Heart left ventricle (tissue), 16 donors: ENCODE measurements around the gene CBLB. TPM values are rescaled to one million over a fixed set of nuclear protein-coding genes. Genes with fewer than 3 reads are reported as not detected.

Experiments used
- ATAC-seq, 4 donors: fragments of 200-7000 bp; cut with Tn5 transposase; one replicate each; pipeline ENCODE4 v1.9.1; 2020 to 2022; ENCODE audit warnings: moderate library complexity in 4 of 4, mild to moderate bottlenecking in 3 of 4, moderate number of reproducible peaks in 1 of 4
- DNase-seq, 5 donors: peaks; one replicate each; pipeline ENCODE4 v3.0.0-alpha.2; 2020
- H3K27ac ChIP-seq, 12 donors: fragments of 200-600 bp; sonication (generic) in 4 of 12; one replicate each; pipeline versions ENCODE4 v1.5.0 to v1.8.0; 2016 to 2022; ENCODE audit warnings: mild to moderate bottlenecking in 2 of 12
- H3K27me3 ChIP-seq, 9 donors: fragments of 200-600 bp; sonication (generic) in 2 of 9; one replicate each; pipeline versions ENCODE4 v1.5.1 to v1.8.0; 2016 to 2022; ENCODE audit warnings: mild to moderate bottlenecking in 3 of 9
- H3K36me3 ChIP-seq, 9 donors: fragments of 200-600 bp; sonication (generic) in 2 of 9; one replicate each; pipeline versions ENCODE4 v1.5.0 to v1.8.0; 2018 to 2022; ENCODE audit warnings: mild to moderate bottlenecking in 2 of 9
- H3K4me1 ChIP-seq, 12 donors: fragments of 200-600 bp; sonication (generic) in 4 of 12; one replicate each; pipeline versions ENCODE4 v1.5.0 to v1.8.0; 2016 to 2022; ENCODE audit warnings: mild to moderate bottlenecking in 3 of 12
- H3K4me3 ChIP-seq, 12 donors: fragments of 200-600 bp; sonication (generic) in 4 of 12; one replicate each; pipeline versions ENCODE4 v1.5.0 to v1.8.0; 2017 to 2022; ENCODE audit warnings: mild to moderate bottlenecking in 9 of 12, moderate library complexity in 4 of 12
- H3K9me3 ChIP-seq, 12 donors: fragments of 200-600 bp; sonication (generic) in 4 of 12; one replicate each; pipeline versions ENCODE4 v1.5.0 to v1.8.0; 2016 to 2022; ENCODE audit warnings: mild to moderate bottlenecking in 1 of 12
- CTCF ChIP-seq, 12 donors: fragments of 200-600 bp; sonication (generic) in 4 of 12; IDR thresholded peaks; one replicate each; pipeline versions ENCODE4 v1.5.0 to v1.8.0; 2018 to 2022; ENCODE audit warnings: antibody characterized with exemption in 12 of 12, mild to moderate bottlenecking in 5 of 12
- POLR2A ChIP-seq, 2 donors: fragments of 450-650 bp; IDR thresholded peaks; one replicate each; pipeline ENCODE4 v1.6.1; 2017; ENCODE audit warnings: antibody characterized with exemption in 2 of 2, mild to moderate bottlenecking in 2 of 2, moderate library complexity in 2 of 2
- WGBS, 4 donors: extraction: QIAGEN DNeasy Blood & Tissue Kit in 2 of 4; methylation state at CpG; one replicate each; pipeline versions ENCODE4 v1.1.5 to v1.1.7; 2013 to 2018; 5-methylcytosine and 5-hydroxymethylcytosine counted together
- intact Hi-C, 10 donors: fragments of 100-400 bp; cut with DNase I; formaldehyde crosslinking; loops; one replicate each; pipeline versions ENCODE4 v1.11.1 to v1.14.2; 2022
- polyA plus RNA-seq, 2 donors: library from polyadenylated mRNA; stranded (reverse); fragments of 200-250 nt; gene quantifications; one replicate each; pipeline ENCODE4 v1.2.3, GENCODE V29; 2013
- total RNA-seq, 9 donors: library from RNA; depleted of rRNA in 2 of 9; stranded (reverse); fragments of >200 nt in 2 of 9; fragmentation: NEBNext Ultra II Directional in 3 of 9; extraction: Animal tissue kit (Norgen Biotek cat#: 25700) in 3 of 9; gene quantifications; one replicate each; pipeline versions ENCODE4 v1.1.0 to v1.2.4, GENCODE V29; 2016 to 2023
- donor health status: ischemic (EF 13 %, LVEDD 7.1; RV severe dilation, severe dysfunction).
- donor health status: healthy with polysubstance abuse.
- donor health status: DM: no; HTN: yes; CAD: no.
- donor health status: DM: no; HTN: no; CAD: no.
- donor health status: ischemic (EF 25% LVEDD 6.9; RV normal size, moderate dysfunction).
- donor health status: ischemic (EF 25% LVEDD 5.7; RV mildly dilated, moderate dysfunction).
- donor health status: healthy.
- donor health status: DM: yes; HTN: yes; CAD: no.
- donor health status: ischemic (EF 35%, LVEDD 5.7; RV mildly dilated, moderate dysfunction).
- donor health status: nonischemic (EF 11% LVEDD 7.7; RV severe dilation, severe dysfunction).
- donor health status: DM: yes; HTN: yes; CAD: no.
- donor health status: PGD.
- donor health status: ischemic (EF 29% LVEDD 5.4; RV normal size, mild dysfunction).
- donor health status: nonischemic (EF 23%, LVEDD 6.1; RV moderate dilation, normal function).

CBLB gene
- total and polyA plus RNA-seq, 11 donors: 18.6 to 74.4 (median 42.3) TPM

GRCh38 chr3:105747696-105748095 lies 121.1 kb downstream of the CBLB start:
- Histone ChIP-seq H3K4me3 (no peak overlapping the region), H3K27ac (peak overlapping the region in 6 of 12 donors; percentile 5 to 80 (median 40)), H3K4me1 (peaks cover 3 to 71% (median 32%) of the 10 kb centered on the region in 12 donors), H3K27me3 (no peaks in the 10 kb centered on the region), H3K36me3 (peaks cover 0 to 36% (median 27%) of the 10 kb centered on the region in 9 donors), H3K9me3 (no peaks in the 10 kb centered on the region)
- intact Hi-C loops: loop anchor here in 2 of 10 donors (10.0 kb wide), 2 partner anchors 53 to 117 kb away; partner anchors contain the start of gene CBLB (in 1 of the 2)
- TF ChIP-seq CTCF (IDR thresholded peaks at IDR 0.05) (no peak), POLR2A (IDR thresholded peaks at IDR 0.05) (no peak)
- peak in 1 of 4 donors; percentile 26 for ATAC-seq
- 76 to 89% (median 79%) methylated on average over 1 of the region's 1 CpG for WGBS, 4 donors
- DNase-seq: no peak

DNA sequence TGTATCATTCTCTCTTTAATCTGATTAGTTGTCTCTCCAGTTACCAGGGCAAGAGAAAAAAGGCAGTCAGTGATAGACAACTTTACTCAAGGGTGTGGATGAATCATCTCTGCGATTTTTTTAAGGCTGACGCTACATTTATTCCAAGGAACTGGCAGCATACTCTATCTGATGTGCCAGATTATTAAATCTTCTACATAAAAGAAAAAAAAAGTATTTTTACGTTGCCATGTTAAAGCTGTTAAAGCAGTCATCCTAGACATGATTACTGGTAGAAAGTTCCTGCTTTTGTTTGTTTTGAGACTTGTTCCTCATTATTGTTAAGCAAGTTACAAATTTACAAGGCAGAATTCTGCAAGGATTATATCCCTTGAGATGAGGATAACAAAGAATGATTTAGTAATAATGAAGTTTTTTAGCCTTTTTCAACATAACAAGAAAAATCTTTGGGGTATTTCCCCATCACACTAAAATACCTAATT lies 121.7 kb downstream of the CBLB start:
- Histone ChIP-seq H3K9me3 (no peaks in the 10 kb centered on the region), H3K4me1 (peaks cover 3 to 65% (median 26%) of the 10 kb centered on the region in 12 donors), H3K4me3 (no peak overlapping the region), H3K36me3 (peaks cover 0 to 37% (median 27%) of the 10 kb centered on the region in 9 donors), H3K27ac (peak overlapping the region in 7 of 12 donors; percentile 22 to 80 (median 45)), H3K27me3 (no peaks in the 10 kb centered on the region)
- WGBS, 4 donors: 19 to 36% (median 27%) methylated on average over 3 of the region's 3 CpGs
- intact Hi-C loops: loop anchor here in 2 of 10 donors (10.0 kb wide), 2 partner anchors 52 to 118 kb away; partner anchors contain the start of gene CBLB (in 1 of the 2)
- DNase-seq: no peak
- peak in 3 of 4 donors; percentile 51 to 83 (median 75) for ATAC-seq
- TF ChIP-seq POLR2A (IDR thresholded peaks at IDR 0.05) (no peak), CTCF (IDR thresholded peaks at IDR 0.05) (no peak)

- TF ChIP-seq POLR2A (IDR thresholded peaks at IDR 0.05) (no peak), CTCF (IDR thresholded peaks at IDR 0.05) (no peak)
- Histone ChIP-seq H3K9me3 (no peaks in the 10 kb centered on the region), H3K36me3 (peaks cover 0 to 37% (median 28%) of the 10 kb centered on the region in 9 donors), H3K27ac (peak overlapping the region in 9 of 12 donors; percentile 9 to 80 (median 39)), H3K4me3 (no peak overlapping the region), H3K4me1 (peaks cover 3 to 58% (median 25%) of the 10 kb centered on the region in 12 donors), H3K27me3 (no peaks in the 10 kb centered on the region)
- 76 to 89% (median 80%) methylated on average over 3 of the region's 3 CpGs for WGBS, 4 donors
- intact Hi-C loops: loop anchor here in 2 of 10 donors (10.0 kb wide), 2 partner anchors 52 to 118 kb away; partner anchors contain the start of gene CBLB (in 1 of the 2)
- peak in 3 of 4 donors; percentile 11 to 41 (median 34) for ATAC-seq
- no peak for DNase-seq
Measured at GRCh38 chr3:105746231-105746996, 122.4 kb downstream of the CBLB start.

DNA sequence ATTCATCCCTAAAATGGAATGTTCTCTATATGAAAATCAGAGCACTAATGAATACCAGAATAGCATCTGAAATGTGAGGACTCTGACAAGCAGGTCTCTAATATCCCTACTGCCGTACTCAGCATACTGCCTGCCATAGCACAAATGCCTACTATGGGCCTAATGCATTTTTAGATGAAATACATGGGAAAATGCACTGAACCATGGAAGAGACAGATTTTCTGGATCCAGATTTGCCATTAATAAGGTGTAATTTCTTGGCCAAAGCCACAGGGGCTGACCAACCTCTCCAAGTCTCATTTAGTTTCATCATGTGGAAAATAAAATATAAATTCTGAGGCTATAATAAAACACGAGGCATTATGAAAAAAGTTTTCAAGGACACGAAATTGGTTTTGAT lies 123.8 kb downstream of the CBLB start:
- H3K36me3 ChIP-seq: peaks cover 0 to 35% (median 21%) of the 10 kb centered on the region in 9 donors
- no peaks in the 10 kb centered on the region for H3K27me3 ChIP-seq
- ATAC-seq (no peak), DNase-seq (no peak)
- peak overlapping the region in 1 of 12 donors; percentile 18 for H3K27ac ChIP-seq
- intact Hi-C loops: loop anchor here in 2 of 10 donors (10.0 kb wide), 2 partner anchors 50 to 120 kb away; partner anchors contain the start of gene CBLB (in 1 of the 2)
- no peak for TF ChIP-seq POLR2A (IDR thresholded peaks at IDR 0.05)
- no peak for TF ChIP-seq CTCF (IDR thresholded peaks at IDR 0.05)
- no peak overlapping the region for H3K4me3 ChIP-seq
- H3K9me3 ChIP-seq: no peaks in the 10 kb centered on the region
- 86 to 97% (median 93%) methylated on average over 3 of the region's 3 CpGs for WGBS, 4 donors
- H3K4me1 ChIP-seq: peaks cover 3 to 44% (median 24%) of the 10 kb centered on the region in 12 donors
